Stimulated activated CD4-positive, alpha-beta T cell treated with anti-CD3 and anti-CD28 coated beads, Interleukin-4, amount 100 ng/mL, for 48 hours (primary cell): ENCODE measurements around the gene DNHD1.
"Not testable (repeated sequence)": the region's sequence is repeated elsewhere in the genome, so short reads cannot be mapped to it uniquely, and the experiment has no call there.

Experiments
- DNase-seq, 2 donors: peaks; one replicate each; pipeline ENCODE4 v3.0.0-alpha.2; 2020; ENCODE audit warnings: low read depth in 2 of 2

Gene DNHD1

GRCh38 chr11:6480299-6480914, 16.7 kb upstream of the DNHD1 start:
- DNase-seq: no peak

- peak; percentile 94 to 98 for DNase-seq
These were observed 15.8 kb upstream of the DNHD1 start, which contains the start of the genes ARFIP2 and TIMM10B for GRCh38 chr11:6481012-6481923. Gene ARFIP2 (minus strand): TSS chr11:6481331. CDS start chr11:6480421, 910 bp downstream. Gene TIMM10B (plus strand): TSS chr11:6481501. CDS start chr11:6481517, 16 bp downstream.

- DNase-seq: no peak
These were observed 15.2 kb upstream of the DNHD1 start for GRCh38 chr11:6481924-6482275.

GRCh38 chr11:6482441-6482840, 14.6 kb upstream of the DNHD1 start:
- DNase-seq: no peak

GRCh38 chr11:6483015-6483414, 14.1 kb upstream of the DNHD1 start:
- DNase-seq: no peak

- DNase-seq: no peak
These were observed 11.4 kb upstream of the DNHD1 start for GRCh38 chr11:6485661-6486060.

GRCh38 chr11:6486256-6486655, 10.8 kb upstream of the DNHD1 start:
- no peak for DNase-seq

GRCh38 chr11:6486938-6487337, 10.1 kb upstream of the DNHD1 start:
- DNase-seq: no peak

- DNase-seq: no peak
These were observed 8.7 kb upstream of the DNHD1 start for GRCh38 chr11:6488342-6488741.

- DNase-seq: no peak
These were observed 8.3 kb upstream of the DNHD1 start for GRCh38 chr11:6488821-6489220.

GRCh38 chr11:6489306-6489705, 7.8 kb upstream of the DNHD1 start:
- DNase-seq: no peak

GRCh38 chr11:6498121-6498520, 1.0 kb downstream of the DNHD1 start:
- DNase-seq: no peak

- no peak for DNase-seq
These were observed 1.5 kb downstream of the DNHD1 start for GRCh38 chr11:6498544-6498943.

- no peak for DNase-seq
These were observed 5.3 kb downstream of the DNHD1 start for GRCh38 chr11:6502382-6502781.

GRCh38 chr11:6504166-6504565, 7.1 kb downstream of the DNHD1 start:
- DNase-seq: no peak

- DNase-seq: no peak
These were observed 8.6 kb downstream of the DNHD1 start for GRCh38 chr11:6505577-6506240.

- no peak for DNase-seq
These were observed 19.8 kb downstream of the DNHD1 start for GRCh38 chr11:6516865-6517264.

- no peak for DNase-seq
These were observed 23.2 kb downstream of the DNHD1 start for GRCh38 chr11:6520265-6520664.

GRCh38 chr11:6521946-6522345, 24.9 kb downstream of the DNHD1 start:
- not testable (repeated sequence) for DNase-seq

- no peak for DNase-seq
These were observed 26.2 kb downstream of the DNHD1 start for GRCh38 chr11:6523253-6523652.

GRCh38 chr11:6526411-6527135, 29.5 kb downstream of the DNHD1 start:
- DNase-seq: no peak

- DNase-seq: no peak
These were observed 32.2 kb downstream of the DNHD1 start for GRCh38 chr11:6529266-6529665.
